ENCODE data around the gene ARG2.

DNA sequence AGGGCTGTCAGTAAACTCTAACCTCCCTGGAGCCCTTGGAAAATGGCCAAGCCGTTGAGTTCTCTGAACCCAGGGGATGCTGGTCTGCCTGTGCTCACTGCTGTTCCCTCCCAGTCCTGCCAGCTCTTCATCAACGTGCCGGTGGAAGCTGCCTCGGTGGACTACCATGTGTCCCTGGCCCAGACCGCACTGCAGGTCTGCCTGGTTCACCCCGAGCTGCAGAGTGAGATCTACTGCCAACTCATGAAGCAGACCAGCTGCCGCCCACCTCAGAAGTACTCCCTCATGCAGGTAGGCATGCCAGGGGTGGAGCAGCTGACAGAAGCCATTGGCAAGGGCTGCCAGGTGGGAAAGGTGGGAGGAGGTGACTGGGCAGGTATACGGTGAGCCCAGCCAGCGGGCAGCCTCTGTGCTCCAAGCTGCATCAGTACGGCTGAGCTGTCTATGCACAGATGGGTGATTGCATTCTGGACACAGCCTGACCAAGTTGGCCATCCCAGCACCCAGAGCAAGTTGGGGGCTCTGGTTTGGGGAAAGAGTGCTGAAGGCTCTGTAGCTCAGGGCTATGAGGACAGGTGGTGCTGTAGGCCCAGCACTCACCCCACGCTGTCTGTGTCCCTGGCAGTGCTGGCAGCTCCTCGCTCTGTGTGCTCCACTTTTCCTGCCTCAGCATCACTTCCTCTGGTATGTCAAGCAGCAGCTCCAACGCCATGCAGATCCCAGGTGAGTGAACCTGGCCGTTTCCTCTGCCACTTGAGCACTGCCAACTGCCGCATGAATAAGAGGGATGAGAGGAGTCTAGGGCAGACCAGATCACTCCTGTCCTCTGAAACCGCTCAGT, 41.6 kb upstream of the ARG2 start:
- TF ChIP-seq, protein P1, sequence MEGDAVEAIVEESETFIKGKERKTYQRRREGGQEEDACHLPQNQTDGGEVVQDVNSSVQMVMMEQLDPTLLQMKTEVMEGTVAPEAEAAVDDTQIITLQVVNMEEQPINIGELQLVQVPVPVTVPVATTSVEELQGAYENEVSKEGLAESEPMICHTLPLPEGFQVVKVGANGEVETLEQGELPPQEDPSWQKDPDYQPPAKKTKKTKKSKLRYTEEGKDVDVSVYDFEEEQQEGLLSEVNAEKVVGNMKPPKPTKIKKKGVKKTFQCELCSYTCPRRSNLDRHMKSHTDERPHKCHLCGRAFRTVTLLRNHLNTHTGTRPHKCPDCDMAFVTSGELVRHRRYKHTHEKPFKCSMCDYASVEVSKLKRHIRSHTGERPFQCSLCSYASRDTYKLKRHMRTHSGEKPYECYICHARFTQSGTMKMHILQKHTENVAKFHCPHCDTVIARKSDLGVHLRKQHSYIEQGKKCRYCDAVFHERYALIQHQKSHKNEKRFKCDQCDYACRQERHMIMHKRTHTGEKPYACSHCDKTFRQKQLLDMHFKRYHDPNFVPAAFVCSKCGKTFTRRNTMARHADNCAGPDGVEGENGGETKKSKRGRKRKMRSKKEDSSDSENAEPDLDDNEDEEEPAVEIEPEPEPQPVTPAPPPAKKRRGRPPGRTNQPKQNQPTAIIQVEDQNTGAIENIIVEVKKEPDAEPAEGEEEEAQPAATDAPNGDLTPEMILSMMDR (IDR thresholded peaks at IDR 0.05; ENCODE audit: low read depth, low read length, poor library complexity, severe bottlenecking) = no peak
- no peak for TF ChIP-seq EZH2phosphoT487 (IDR thresholded peaks at IDR 0.05; ENCODE audit: borderline replicate concordance, low read length)
